ENCODE data around the gene ADISSP. TPM values are rescaled to one million over a fixed set of nuclear protein-coding genes. Genes with fewer than 3 reads are reported as not detected.

Gene ADISSP
- total and polyA plus RNA-seq, 2 of the 8 experiments (the other 6 are each of a cell fraction or from before 2014, with no cell fraction given) = 111 to 141 TPM

DNA sequence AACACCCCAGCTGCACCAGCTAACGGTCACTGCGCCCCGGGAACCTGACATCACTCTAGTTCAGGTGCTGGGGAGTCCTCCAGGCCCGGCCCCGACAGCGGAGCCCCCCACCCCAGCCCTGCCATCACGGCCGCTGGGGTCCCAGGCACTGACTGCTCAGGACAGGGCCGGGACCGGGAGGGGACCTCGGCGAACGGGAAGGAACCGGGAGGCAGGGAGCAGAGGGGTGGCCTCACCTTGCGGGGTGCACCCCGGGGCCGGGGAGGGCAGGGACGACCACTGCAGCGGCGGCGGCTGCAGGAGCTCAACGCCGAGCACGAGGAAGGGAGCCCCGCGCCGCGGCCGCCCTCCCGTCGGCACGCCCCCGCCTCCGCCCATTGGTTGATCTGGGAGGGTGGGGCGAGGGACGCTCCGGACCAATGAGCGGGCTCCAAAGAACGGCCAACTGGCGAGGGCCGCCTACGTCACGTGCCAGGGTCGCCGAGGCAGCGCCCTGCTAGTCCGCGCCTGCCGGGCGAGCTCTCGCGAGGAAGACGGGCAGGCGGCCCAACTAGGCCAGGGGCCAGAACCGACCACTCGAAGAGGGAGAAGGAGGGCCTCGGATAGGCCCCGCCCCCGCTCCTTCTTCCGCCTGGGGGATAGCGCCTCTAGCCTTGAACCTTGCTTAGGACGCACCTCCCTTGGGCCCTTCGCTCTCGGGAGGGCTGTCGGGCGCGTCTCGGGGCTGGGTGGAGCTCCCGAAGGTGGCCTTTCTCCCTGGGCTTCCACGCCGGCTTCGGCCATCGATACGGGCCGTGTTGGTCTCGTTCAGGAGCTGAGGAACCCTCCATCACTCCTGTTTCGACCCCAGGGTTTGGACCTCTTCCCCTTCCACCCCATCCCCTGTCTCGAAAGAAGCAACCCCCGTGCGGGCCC lies at the start of gene ADISSP (continued):
- TF ChIP-seq, protein P1, sequence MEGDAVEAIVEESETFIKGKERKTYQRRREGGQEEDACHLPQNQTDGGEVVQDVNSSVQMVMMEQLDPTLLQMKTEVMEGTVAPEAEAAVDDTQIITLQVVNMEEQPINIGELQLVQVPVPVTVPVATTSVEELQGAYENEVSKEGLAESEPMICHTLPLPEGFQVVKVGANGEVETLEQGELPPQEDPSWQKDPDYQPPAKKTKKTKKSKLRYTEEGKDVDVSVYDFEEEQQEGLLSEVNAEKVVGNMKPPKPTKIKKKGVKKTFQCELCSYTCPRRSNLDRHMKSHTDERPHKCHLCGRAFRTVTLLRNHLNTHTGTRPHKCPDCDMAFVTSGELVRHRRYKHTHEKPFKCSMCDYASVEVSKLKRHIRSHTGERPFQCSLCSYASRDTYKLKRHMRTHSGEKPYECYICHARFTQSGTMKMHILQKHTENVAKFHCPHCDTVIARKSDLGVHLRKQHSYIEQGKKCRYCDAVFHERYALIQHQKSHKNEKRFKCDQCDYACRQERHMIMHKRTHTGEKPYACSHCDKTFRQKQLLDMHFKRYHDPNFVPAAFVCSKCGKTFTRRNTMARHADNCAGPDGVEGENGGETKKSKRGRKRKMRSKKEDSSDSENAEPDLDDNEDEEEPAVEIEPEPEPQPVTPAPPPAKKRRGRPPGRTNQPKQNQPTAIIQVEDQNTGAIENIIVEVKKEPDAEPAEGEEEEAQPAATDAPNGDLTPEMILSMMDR (IDR thresholded peaks at IDR 0.05; ENCODE audit: control extremely low read depth in 1 of 3, insufficient read depth in 1 of 3, low read depth in 1 of 3, low read length in 3 of 3) = peak in 2 of 3 experiments; percentile 13 to 35; a peak in 2 of 4 replicates
- TF ChIP-seq EZH2 (IDR thresholded peaks at IDR 0.05; ENCODE audit: low read depth, low read length, severe bottlenecking) (no peak), PHF8 (conservative IDR thresholded peaks at IDR 0.05; ENCODE audit: low read depth, low read length) (peak; percentile 81), RNF2 (IDR thresholded peaks at IDR 0.05; ENCODE audit: borderline replicate concordance, low read depth, low read length, missing control alignments, poor library complexity, severe bottlenecking) (no peak), CBX8 (IDR thresholded peaks at IDR 0.05; ENCODE audit: borderline replicate concordance, low read depth, low read length) (no peak), TBP (IDR thresholded peaks at IDR 0.05; ENCODE audit: low read depth, low read length) (no peak; the same call in 1 of the 2 replicates), JUN (IDR thresholded peaks at IDR 0.05; ENCODE audit: low read depth, low read length) (no peak), CREB1 (IDR thresholded peaks at IDR 0.05) (peak; percentile 75), SP2 (IDR thresholded peaks at IDR 0.05; ENCODE audit: low read length) (no peak), ZNF274 (IDR thresholded peaks at IDR 0.05; ENCODE audit: borderline replicate concordance, extremely low read depth, low read length) (no peak), SAP30 (IDR thresholded peaks at IDR 0.05; ENCODE audit: insufficient read depth, insufficient replicate concordance, low read length) (no peak), TAF7 (optimal IDR thresholded peaks at IDR 0.05; ENCODE audit: borderline replicate concordance, low read depth, low read length) (peak; percentile 52)
- TF ChIP-seq, protein P2, sequence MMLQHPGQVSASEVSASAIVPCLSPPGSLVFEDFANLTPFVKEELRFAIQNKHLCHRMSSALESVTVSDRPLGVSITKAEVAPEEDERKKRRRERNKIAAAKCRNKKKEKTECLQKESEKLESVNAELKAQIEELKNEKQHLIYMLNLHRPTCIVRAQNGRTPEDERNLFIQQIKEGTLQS (IDR thresholded peaks at IDR 0.05; ENCODE audit: insufficient read depth, low read depth, low read length) = peak; percentile 64; the same call in 1 of the 2 replicates
- TF ChIP-seq, protein P3, sequence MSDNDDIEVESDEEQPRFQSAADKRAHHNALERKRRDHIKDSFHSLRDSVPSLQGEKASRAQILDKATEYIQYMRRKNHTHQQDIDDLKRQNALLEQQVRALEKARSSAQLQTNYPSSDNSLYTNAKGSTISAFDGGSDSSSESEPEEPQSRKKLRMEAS (IDR thresholded peaks at IDR 0.05) = peak; percentile 91
- TF ChIP-seq, protein P4, sequence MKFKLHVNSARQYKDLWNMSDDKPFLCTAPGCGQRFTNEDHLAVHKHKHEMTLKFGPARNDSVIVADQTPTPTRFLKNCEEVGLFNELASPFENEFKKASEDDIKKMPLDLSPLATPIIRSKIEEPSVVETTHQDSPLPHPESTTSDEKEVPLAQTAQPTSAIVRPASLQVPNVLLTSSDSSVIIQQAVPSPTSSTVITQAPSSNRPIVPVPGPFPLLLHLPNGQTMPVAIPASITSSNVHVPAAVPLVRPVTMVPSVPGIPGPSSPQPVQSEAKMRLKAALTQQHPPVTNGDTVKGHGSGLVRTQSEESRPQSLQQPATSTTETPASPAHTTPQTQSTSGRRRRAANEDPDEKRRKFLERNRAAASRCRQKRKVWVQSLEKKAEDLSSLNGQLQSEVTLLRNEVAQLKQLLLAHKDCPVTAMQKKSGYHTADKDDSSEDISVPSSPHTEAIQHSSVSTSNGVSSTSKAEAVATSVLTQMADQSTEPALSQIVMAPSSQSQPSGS (IDR thresholded peaks at IDR 0.05; ENCODE audit: low read length) = no peak
- TF ChIP-seq, protein P5, sequence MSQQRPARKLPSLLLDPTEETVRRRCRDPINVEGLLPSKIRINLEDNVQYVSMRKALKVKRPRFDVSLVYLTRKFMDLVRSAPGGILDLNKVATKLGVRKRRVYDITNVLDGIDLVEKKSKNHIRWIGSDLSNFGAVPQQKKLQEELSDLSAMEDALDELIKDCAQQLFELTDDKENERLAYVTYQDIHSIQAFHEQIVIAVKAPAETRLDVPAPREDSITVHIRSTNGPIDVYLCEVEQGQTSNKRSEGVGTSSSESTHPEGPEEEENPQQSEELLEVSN (IDR thresholded peaks at IDR 0.05) = peak; percentile 75
